GM12865 (cell line): Measurements from ENCODE around the gene ADARB1.

Source experiments
- DNase-seq: peaks from one replicate; pipeline ENCODE4 v3.0.0; 2010; ENCODE audit warnings: low read depth
- H3K4me3 ChIP-seq: 2 replicates; pipeline ENCODE4 v1.5.1; 2011; ENCODE audit warnings: mild to moderate bottlenecking, low read depth, low read length, control low read depth
- CTCF ChIP-seq: IDR thresholded peaks from 2 replicates; pipeline ENCODE4 v1.5.1; 2011; ENCODE audit warnings: low read length, control low read depth, low read depth, inconsistent platforms; ENCODE audit not compliant: insufficient read depth; ENCODE audit errors: missing control alignments

The ADARB1 gene

GRCh38 chr21:45112371-45112770 is 38.0 kb downstream of the ADARB1 start:
- no peak for TF ChIP-seq CTCF
- DNase-seq: no peak
- H3K4me3 ChIP-seq: no peak overlapping the region

GRCh38 chr21:45113543-45113942 is 39.2 kb downstream of the ADARB1 start:
- no peak for TF ChIP-seq CTCF
- no peak for DNase-seq
- H3K4me3 ChIP-seq: no peak overlapping the region

- DNase-seq: no peak
- TF ChIP-seq CTCF: no peak
- H3K4me3 ChIP-seq: no peak overlapping the region
Observed at GRCh38 chr21:45114072-45114471, 39.7 kb downstream of the ADARB1 start.

- no peak for DNase-seq
- no peak overlapping the region for H3K4me3 ChIP-seq
- TF ChIP-seq CTCF: no peak
Observed at GRCh38 chr21:45114475-45114874, 40.1 kb downstream of the ADARB1 start.

- no peak for DNase-seq
- H3K4me3 ChIP-seq: no peak overlapping the region
- no peak for TF ChIP-seq CTCF
Observed at GRCh38 chr21:45115141-45115540, 40.8 kb downstream of the ADARB1 start.

- no peak overlapping the region for H3K4me3 ChIP-seq
- no peak for DNase-seq
- TF ChIP-seq CTCF: no peak
Observed at GRCh38 chr21:45116066-45116465, 41.7 kb downstream of the ADARB1 start.

- no peak for DNase-seq
- no peak for TF ChIP-seq CTCF
- H3K4me3 ChIP-seq: no peak overlapping the region
Observed at GRCh38 chr21:45117314-45117713, 42.9 kb downstream of the ADARB1 start.
